HCT116 (cell line): Measurements from ENCODE around the gene BICD2. TPM values are rescaled to one million over a fixed set of nuclear protein-coding genes. Genes with fewer than 3 reads are reported as not detected.

ENCODE experiments used
- ATAC-seq: fragments of 200-7000 bp; cut with Tn5 transposase; 2 replicates; pipeline ENCODE4 v1.9.1; 2020; ENCODE audit warnings: mild to moderate bottlenecking, moderate library complexity
- BruUV-seq: library from RNA; stranded (reverse); fragments of 400-500 nt; replicated peaks from 2 replicates; lab custom pipeline; 2021; lab: Mats Ljungman, UMichigan
- CTCF ChIA-PET: fragments of 300-600 bp; sonication (Branson Sonifier 250); formaldehyde crosslinking; loops from one replicate; lab custom pipeline; 2021; ENCODE audit warnings: antibody characterized with exemption; lab: Charles Lee
- POLR2A ChIA-PET: fragments of 300-600, 350-600 bp; sonication (Branson Sonifier 250); formaldehyde crosslinking; loops from one replicate; lab custom pipeline; 2021; ENCODE audit warnings: antibody characterized with exemption; lab: Charles Lee
- RAD21 ChIA-PET, 2 experiments: fragments of 300-600 bp; sonication (Branson Sonifier 250); formaldehyde crosslinking; loops; one replicate each; lab custom pipeline; 2023; ENCODE audit warnings: low total read pairs in 2 of 2; ENCODE audit not compliant: uncharacterized antibody in 2 of 2, unreplicated experiment in 2 of 2, low non-redundant PET in 1 of 2; lab: Charles Lee
- DNase-seq: peaks from one replicate; pipeline ENCODE4 v3.0.0-alpha.2; 2010; ENCODE audit warnings: low read depth, low spot score
- H2AFZ ChIP-seq: fragments of 200-600 bp; shearing (Covaris generic), sonication (generic); 2 replicates; pipeline ENCODE4 v1.6.1; 2017; ENCODE audit warnings: low read depth, mixed run types, mixed read lengths, antibody characterized with exemption, low read length; ENCODE audit not compliant: poor library complexity, severe bottlenecking
- H3K27ac ChIP-seq: 2 replicates; pipeline ENCODE4 v1.5.1; 2012; ENCODE audit warnings: low read depth, low read length
- H3K27me3 ChIP-seq: fragments of 200-600 bp; sonication (generic); 2 replicates; pipeline ENCODE4 v1.6.1; 2016; ENCODE audit warnings: mixed run types, low read length, mixed read lengths; ENCODE audit not compliant: insufficient read depth
- H3K36me3 ChIP-seq, 2 experiments: fragments of 200-500 bp in 1 of 2; fragments of 200-600 bp in 1 of 2; sonication (Bioruptor generic) in 1 of 2; sonication (generic) in 1 of 2; 2 replicates each; pipeline versions ENCODE4 v1.5.1 to v1.6.1; 2014 to 2016; ENCODE audit warnings: low read length in 2 of 2, inconsistent platforms in 1 of 2, mixed read lengths in 1 of 2, mixed run types in 1 of 2; ENCODE audit not compliant: insufficient read depth in 2 of 2, control insufficient read depth in 1 of 2
- H3K4me1 ChIP-seq, 2 experiments: fragments of 200-600 bp in 1 of 2; sonication (generic) in 1 of 2; 2 replicates each; pipeline versions ENCODE4 v1.5.1 to v1.6.1; 2012 to 2017; ENCODE audit warnings: low read length in 2 of 2, inconsistent platforms in 1 of 2, mild to moderate bottlenecking in 1 of 2, mixed read lengths in 1 of 2, mixed run types in 1 of 2, moderate library complexity in 1 of 2; ENCODE audit not compliant: insufficient read depth in 2 of 2, control insufficient read depth in 1 of 2
- H3K4me2 ChIP-seq: fragments of 200-600 bp; sonication (generic); 2 replicates; pipeline ENCODE4 v1.6.1; 2017; ENCODE audit warnings: mixed run types, low read length, mixed read lengths
- H3K4me3 ChIP-seq, 2 experiments: fragments of 200-600 bp in 1 of 2; sonication (generic) in 1 of 2; replicated peaks in 1 of 2; 2 replicates each; pipeline ENCODE4 v1.5.1; 2011 to 2016; ENCODE audit warnings: low read length in 2 of 2, control low read depth in 1 of 2, low read depth in 1 of 2, mild to moderate bottlenecking in 1 of 2, mixed read lengths in 1 of 2, mixed run types in 1 of 2
- H3K79me2 ChIP-seq: fragments of 200-600 bp; sonication (generic); 2 replicates; pipeline ENCODE4 v1.6.1; 2017; ENCODE audit warnings: mild to moderate bottlenecking, mixed run types, low read length, moderate library complexity, mixed read lengths; ENCODE audit not compliant: insufficient read depth
- H3K9ac ChIP-seq: fragments of 200-600 bp; sonication (generic); 2 replicates; pipeline ENCODE4 v1.6.1; 2016; ENCODE audit warnings: low read length, mixed read lengths
- H3K9me2 ChIP-seq: fragments of 200-600 bp; sonication (generic), shearing (Covaris generic); 2 replicates; pipeline ENCODE4 v1.6.1; 2017; ENCODE audit warnings: mixed run types, mild to moderate bottlenecking, moderate library complexity; ENCODE audit not compliant: insufficient read depth
- H3K9me3 ChIP-seq, 2 experiments: fragments of 200-500 bp in 1 of 2; fragments of 200-600 bp in 1 of 2; sonication (Bioruptor generic) in 1 of 2; sonication (generic) in 1 of 2; 2 replicates each; pipeline ENCODE4 v1.6.1; 2014 to 2017; ENCODE audit warnings: low read length in 2 of 2, mixed read lengths in 2 of 2, inconsistent platforms in 1 of 2, low read depth in 1 of 2, mild to moderate bottlenecking in 1 of 2, mixed run types in 1 of 2, moderate library complexity in 1 of 2; ENCODE audit not compliant: control insufficient read depth in 1 of 2, insufficient read depth in 1 of 2
- H4K20me1 ChIP-seq: fragments of 200-600 bp; sonication (generic), shearing (Covaris generic); 2 replicates; pipeline ENCODE4 v1.6.1; 2017; ENCODE audit warnings: mixed run types, mild to moderate bottlenecking, moderate library complexity; ENCODE audit not compliant: insufficient read depth
- EZH2 ChIP-seq: fragments of 200-600 bp; sonication (generic); IDR thresholded peaks from 2 replicates; pipeline ENCODE4 v1.6.1; 2017; ENCODE audit warnings: antibody characterized with exemption, mixed run types
- JUND ChIP-seq: IDR thresholded peaks from 2 replicates; pipeline ENCODE4 v1.6.1; 2012
- POLR2AphosphoS5 ChIP-seq: IDR thresholded peaks from 2 replicates; pipeline ENCODE4 v1.6.1; 2011; ENCODE audit warnings: mild to moderate bottlenecking, low read depth, low read length, moderate library complexity
- SP1 ChIP-seq: IDR thresholded peaks from 2 replicates; pipeline ENCODE4 v1.6.1; 2012; ENCODE audit warnings: low read depth
- YY1 ChIP-seq: IDR thresholded peaks from 2 replicates; pipeline ENCODE4 v1.6.1; 2011; ENCODE audit warnings: low read length, low read depth, moderate library complexity, mild to moderate bottlenecking; ENCODE audit not compliant: insufficient replicate concordance; ENCODE audit errors: extremely low read depth
- ZFX ChIP-seq: fragments of 450-650 bp; IDR thresholded peaks from 2 replicates; pipeline ENCODE4 v1.6.1; 2017
- intact Hi-C: fragments of 100-400 bp; cut with micrococcal nuclease; formaldehyde crosslinking; loops from 2 replicates; pipeline ENCODE4 v1.10.0; 2022
- total RNA-seq: library from RNA; stranded (reverse); gene quantifications from one replicate; pipeline ENCODE4 v1.2.1, GENCODE V29; 2021; ENCODE audit not compliant: unreplicated experiment
- TF ChIP-seq, protein P1 (sequence below): IDR thresholded peaks from 2 replicates; pipeline ENCODE4 v1.6.1; 2011; ENCODE audit warnings: mild to moderate bottlenecking, low read length, moderate library complexity; ENCODE audit not compliant: insufficient replicate concordance; ENCODE audit errors: extremely low read depth
- TF ChIP-seq, protein P2 (sequence below), 3 experiments: fragments of 200-600 bp in 1 of 3; sonication (generic) in 1 of 3; IDR thresholded peaks in 2 of 3; conservative IDR thresholded peaks in 1 of 3; 2 replicates each; pipeline ENCODE4 v1.5.1; 2012 to 2017; ENCODE audit warnings: low read depth in 2 of 3, low read length in 2 of 3, antibody characterized with exemption in 1 of 3, borderline replicate concordance in 1 of 3, control low read depth in 1 of 3, mild to moderate bottlenecking in 1 of 3, mixed read lengths in 1 of 3, mixed run types in 1 of 3, moderate library complexity in 1 of 3; ENCODE audit not compliant: insufficient read depth in 1 of 3

Gene BICD2
- total RNA-seq, 1 experiment from 2014 or later, result 23.4 TPM

GRCh38 chr9:92706218-92706940, 58.3 kb downstream of the BICD2 start (continued):
- TF ChIP-seq, protein P1, sequence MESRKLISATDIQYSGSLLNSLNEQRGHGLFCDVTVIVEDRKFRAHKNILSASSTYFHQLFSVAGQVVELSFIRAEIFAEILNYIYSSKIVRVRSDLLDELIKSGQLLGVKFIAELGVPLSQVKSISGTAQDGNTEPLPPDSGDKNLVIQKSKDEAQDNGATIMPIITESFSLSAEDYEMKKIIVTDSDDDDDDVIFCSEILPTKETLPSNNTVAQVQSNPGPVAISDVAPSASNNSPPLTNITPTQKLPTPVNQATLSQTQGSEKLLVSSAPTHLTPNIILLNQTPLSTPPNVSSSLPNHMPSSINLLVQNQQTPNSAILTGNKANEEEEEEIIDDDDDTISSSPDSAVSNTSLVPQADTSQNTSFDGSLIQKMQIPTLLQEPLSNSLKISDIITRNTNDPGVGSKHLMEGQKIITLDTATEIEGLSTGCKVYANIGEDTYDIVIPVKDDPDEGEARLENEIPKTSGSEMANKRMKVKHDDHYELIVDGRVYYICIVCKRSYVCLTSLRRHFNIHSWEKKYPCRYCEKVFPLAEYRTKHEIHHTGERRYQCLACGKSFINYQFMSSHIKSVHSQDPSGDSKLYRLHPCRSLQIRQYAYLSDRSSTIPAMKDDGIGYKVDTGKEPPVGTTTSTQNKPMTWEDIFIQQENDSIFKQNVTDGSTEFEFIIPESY, result no peak

- H4K20me1 ChIP-seq, result no peaks in the 10 kb centered on the region
- POLR2A ChIA-PET, result no interaction called here
- no TSS peak for BruUV-seq
- no peak overlapping the region for H2AFZ ChIP-seq
- no peak overlapping the region for H3K27ac ChIP-seq
- ATAC-seq (no peak), DNase-seq (no peak)
- CTCF ChIA-PET, result interaction anchor here (1.4 kb wide), 1 partner anchor 86 kb away, joined by 3 read pairs; no protein-coding TSS in a partner anchor
- intact Hi-C loops, result no loop called here
- H3K9ac ChIP-seq, result no peak overlapping the region
- H3K79me2 ChIP-seq, result no peaks in the 10 kb centered on the region
- RAD21 ChIA-PET, result no interaction called here
- no peaks in the 10 kb centered on the region for H3K36me3 ChIP-seq
- no peaks in the 10 kb centered on the region for H3K9me3 ChIP-seq
- H3K4me3 ChIP-seq, result no peak overlapping the region
- H3K4me2 ChIP-seq, result no peak overlapping the region
- H3K9me2 ChIP-seq, result no peaks in the 10 kb centered on the region
- H3K27me3 ChIP-seq, result no peaks in the 10 kb centered on the region
- peaks cover 0 to 21% of the 10 kb centered on the region in 2 experiments; a peak in 3 of 4 replicates for H3K4me1 ChIP-seq
- TF ChIP-seq, protein P2, sequence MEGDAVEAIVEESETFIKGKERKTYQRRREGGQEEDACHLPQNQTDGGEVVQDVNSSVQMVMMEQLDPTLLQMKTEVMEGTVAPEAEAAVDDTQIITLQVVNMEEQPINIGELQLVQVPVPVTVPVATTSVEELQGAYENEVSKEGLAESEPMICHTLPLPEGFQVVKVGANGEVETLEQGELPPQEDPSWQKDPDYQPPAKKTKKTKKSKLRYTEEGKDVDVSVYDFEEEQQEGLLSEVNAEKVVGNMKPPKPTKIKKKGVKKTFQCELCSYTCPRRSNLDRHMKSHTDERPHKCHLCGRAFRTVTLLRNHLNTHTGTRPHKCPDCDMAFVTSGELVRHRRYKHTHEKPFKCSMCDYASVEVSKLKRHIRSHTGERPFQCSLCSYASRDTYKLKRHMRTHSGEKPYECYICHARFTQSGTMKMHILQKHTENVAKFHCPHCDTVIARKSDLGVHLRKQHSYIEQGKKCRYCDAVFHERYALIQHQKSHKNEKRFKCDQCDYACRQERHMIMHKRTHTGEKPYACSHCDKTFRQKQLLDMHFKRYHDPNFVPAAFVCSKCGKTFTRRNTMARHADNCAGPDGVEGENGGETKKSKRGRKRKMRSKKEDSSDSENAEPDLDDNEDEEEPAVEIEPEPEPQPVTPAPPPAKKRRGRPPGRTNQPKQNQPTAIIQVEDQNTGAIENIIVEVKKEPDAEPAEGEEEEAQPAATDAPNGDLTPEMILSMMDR (IDR thresholded peaks at IDR 0.05 in 2 of 3, conservative IDR thresholded peaks at IDR 0.05 in 1 of 3; ENCODE audit: borderline replicate concordance in 1 of 3, insufficient read depth in 1 of 3, low read depth in 2 of 3, low read length in 2 of 3), result no peak
- TF ChIP-seq POLR2AphosphoS5 (no peak), ZFX (no peak), YY1 (no peak), EZH2 (no peak), SP1 (no peak), JUND (no peak)
Measured at GRCh38 chr9:92704528-92704927, 60.1 kb downstream of the BICD2 start.
